Naive B cell (primary cell): ENCODE data around the gene EFTUD2. TPM values are rescaled to one million over a fixed set of nuclear protein-coding genes. Genes with fewer than 3 reads are reported as not detected.

Experiments
- ATAC-seq, 2 donors: fragments of 150-1000 bp; cut with Tn5 transposase; 2 replicates each; pipeline ENCODE4 v1.10.0; 2021; ENCODE audit warnings: low read depth in 2 of 2, mild to moderate bottlenecking in 2 of 2, moderate library complexity in 2 of 2
- DNase-seq: peaks from one replicate; pipeline ENCODE4 v3.0.0; 2022
- H3K27ac Mint-ChIP-seq, 6 donors: one replicate each; pipeline ENCODE4 v1.8.0; 2020 to 2022; ENCODE audit warnings: mild to moderate bottlenecking in 6 of 6, mixed read lengths in 6 of 6, moderate library complexity in 5 of 6, inconsistent platforms in 2 of 6
- H3K27me3 Mint-ChIP-seq, 3 donors: one replicate each; pipeline ENCODE4 v1.8.0; 2021 to 2022; ENCODE audit warnings: mixed read lengths in 3 of 3, mild to moderate bottlenecking in 1 of 3
- H3K36me3 Mint-ChIP-seq, 2 donors: one replicate each; pipeline ENCODE4 v1.8.0; 2020 to 2022; ENCODE audit warnings: mixed read lengths in 2 of 2, inconsistent platforms in 1 of 2, mild to moderate bottlenecking in 1 of 2
- H3K4me1 Mint-ChIP-seq, 3 donors: one replicate each; pipeline ENCODE4 v1.8.0; 2020 to 2022; ENCODE audit warnings: mixed read lengths in 3 of 3, inconsistent platforms in 1 of 3, mild to moderate bottlenecking in 1 of 3, moderate library complexity in 1 of 3
- H3K4me3 Mint-ChIP-seq, 8 donors: one replicate each; pipeline ENCODE4 v1.8.0; 2020 to 2022; ENCODE audit warnings: mild to moderate bottlenecking in 8 of 8, mixed read lengths in 8 of 8, moderate library complexity in 8 of 8, inconsistent platforms in 2 of 8
- H3K9me3 Mint-ChIP-seq, 7 donors: one replicate each; pipeline ENCODE4 v1.8.0; 2020 to 2022; ENCODE audit warnings: mixed read lengths in 7 of 7, mild to moderate bottlenecking in 5 of 7, inconsistent platforms in 2 of 7, moderate library complexity in 1 of 7
- polyA plus RNA-seq, 6 donors: library from polyadenylated mRNA; unstranded; fragments of 300-500 nt; fragmentation: Illumina TruSeq; gene quantifications; one replicate each; pipeline ENCODE4 v1.2.3, GENCODE V29; 2021; ENCODE audit warnings: low read depth in 6 of 6

EFTUD2 gene
- polyA plus RNA-seq, 6 donors from 2014 or later: 45.4 to 92.7 (median 66.5) TPM

DNA sequence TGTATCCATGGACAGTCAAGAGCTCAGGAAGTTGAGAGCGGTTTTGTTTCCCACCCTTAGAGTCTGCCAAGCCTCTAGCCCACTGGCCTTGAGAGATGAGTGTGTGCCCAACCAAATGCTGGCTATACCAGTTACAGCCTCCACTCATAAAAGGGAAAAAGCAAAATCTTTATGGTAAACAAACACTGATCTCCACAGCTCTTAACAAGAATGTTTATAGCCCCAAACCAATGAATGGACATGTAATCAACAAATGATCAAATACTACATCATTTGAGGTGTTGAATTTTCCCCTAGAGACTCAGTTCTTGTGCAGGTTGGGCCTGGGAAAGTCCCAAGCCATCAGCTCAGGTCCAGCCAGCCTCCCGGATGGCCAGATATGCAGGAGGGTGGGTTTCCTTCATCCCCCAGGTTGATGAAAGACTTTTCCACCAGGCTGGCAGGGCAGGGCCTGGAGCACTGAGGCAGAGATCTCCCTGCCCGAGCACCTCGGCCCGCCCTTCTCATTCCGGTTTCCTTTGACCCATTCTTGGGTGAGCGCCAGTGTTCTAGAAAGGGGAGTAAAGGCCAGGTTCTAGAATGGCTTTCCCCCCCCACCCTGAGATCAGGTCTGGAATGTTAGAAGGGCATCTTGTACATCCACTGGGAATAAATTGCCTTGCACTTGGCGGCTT lies 3.9 kb upstream of the EFTUD2 start:
- no peaks in the 10 kb centered on the region for H3K36me3 Mint-ChIP-seq
- H3K27ac Mint-ChIP-seq: peak overlapping the region in 1 of 6 donors; percentile 47
- H3K4me1 Mint-ChIP-seq: peaks cover 11 to 21% (median 19%) of the 10 kb centered on the region in 3 donors
- no peak overlapping the region for H3K4me3 Mint-ChIP-seq
- no peaks in the 10 kb centered on the region for H3K9me3 Mint-ChIP-seq
- ATAC-seq (no peak), DNase-seq (no peak)
- H3K27me3 Mint-ChIP-seq: peaks cover 7 to 28% (median 8%) of the 10 kb centered on the region in 3 donors

DNA sequence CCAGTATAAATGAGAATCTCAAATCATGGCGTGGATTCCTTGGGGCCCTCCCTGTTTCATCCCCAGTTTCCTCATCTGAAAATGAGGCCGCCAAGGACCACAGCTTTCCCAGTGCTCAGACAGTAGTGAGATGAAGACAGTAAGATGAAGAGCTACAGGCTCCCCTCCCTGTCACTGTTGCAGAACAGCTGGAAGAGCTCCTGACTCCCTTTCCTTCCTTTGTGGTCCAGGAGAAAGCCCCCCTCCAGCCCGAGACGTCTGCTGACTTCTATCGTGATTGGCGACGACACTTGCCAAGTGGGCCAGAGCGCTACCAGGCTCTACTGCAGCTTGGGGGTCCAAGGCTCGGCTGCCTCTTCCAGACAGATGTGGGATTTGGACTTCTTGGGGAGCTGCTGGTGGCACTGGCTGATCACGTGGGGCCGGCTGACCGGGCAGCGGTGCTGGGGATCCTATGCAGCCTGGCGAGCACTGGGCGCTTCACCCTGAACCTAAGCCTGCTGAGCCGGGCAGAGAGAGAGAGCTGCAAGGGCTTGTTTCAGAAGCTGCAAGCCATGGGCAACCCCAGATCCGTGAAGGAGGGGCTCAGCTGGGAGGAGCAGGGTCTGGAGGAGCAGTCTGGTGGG lies 3.0 kb upstream of the EFTUD2 start:
- Mint-ChIP-seq H3K36me3 (no peaks in the 10 kb centered on the region), H3K4me1 (peaks cover 11 to 25% (median 21%) of the 10 kb centered on the region in 3 donors), H3K27ac (peak overlapping the region in 3 of 6 donors; percentile 24 to 83 (median 64)), H3K9me3 (no peaks in the 10 kb centered on the region), H3K27me3 (peaks cover 7 to 28% (median 8%) of the 10 kb centered on the region in 3 donors), H3K4me3 (peak overlapping the region in 1 of 8 donors; percentile 96)
- DNase-seq (no peak), ATAC-seq (no peak)

DNA sequence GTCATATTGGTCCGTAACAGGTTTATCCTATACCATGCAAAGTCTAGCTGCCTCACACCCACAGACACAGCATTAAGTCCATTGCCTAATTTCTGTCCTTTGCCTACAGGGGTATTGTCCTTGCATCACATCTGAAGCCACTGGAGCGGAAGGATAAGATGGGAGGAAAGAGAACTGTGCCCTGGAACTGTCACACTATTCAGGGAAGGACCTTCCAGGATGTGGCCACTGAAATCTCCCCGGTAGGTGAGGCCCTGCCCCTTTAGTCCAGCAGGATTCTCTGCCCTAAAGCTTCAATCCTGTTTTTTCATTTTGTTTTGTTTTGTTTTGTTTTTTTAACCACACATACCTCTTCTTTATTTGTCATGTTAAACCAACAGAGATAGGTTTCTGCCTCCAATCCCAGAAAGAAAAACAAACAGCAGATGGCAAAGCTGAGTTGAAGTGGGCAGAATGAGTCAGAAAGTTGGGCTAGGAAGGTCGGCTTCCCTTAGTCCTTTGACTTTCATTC lies 2.2 kb upstream of the EFTUD2 start:
- Mint-ChIP-seq H3K27ac (peak overlapping the region in 2 of 6 donors; percentile 24 to 36), H3K4me3 (peak overlapping the region in 1 of 8 donors; percentile 96), H3K9me3 (no peaks in the 10 kb centered on the region), H3K4me1 (peaks cover 11 to 29% (median 21%) of the 10 kb centered on the region in 3 donors), H3K36me3 (no peaks in the 10 kb centered on the region), H3K27me3 (peaks cover 5 to 27% (median 7%) of the 10 kb centered on the region in 3 donors)
- ATAC-seq (no peak), DNase-seq (no peak)

DNA sequence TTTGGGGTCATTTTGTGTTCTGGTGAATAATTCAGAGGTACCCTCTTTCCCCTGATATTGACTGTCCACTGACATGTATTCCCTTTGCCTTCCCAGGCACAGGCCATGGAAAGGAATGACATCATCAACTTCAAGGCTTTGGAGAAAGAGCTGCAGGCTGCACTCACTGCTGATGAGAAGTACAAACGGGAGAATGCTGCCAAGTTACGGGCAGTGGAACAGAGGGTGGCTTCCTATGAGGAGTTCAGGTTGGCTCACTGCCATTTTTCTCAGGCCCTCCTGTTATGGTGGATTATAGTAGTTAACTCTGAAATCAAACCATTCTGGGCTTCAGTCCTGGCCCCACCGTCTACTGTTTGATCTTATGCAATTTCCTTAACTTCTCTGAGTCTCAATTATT lies 1.6 kb upstream of the EFTUD2 start:
- Mint-ChIP-seq H3K27ac (peak overlapping the region in 3 of 6 donors; percentile 6 to 100 (median 55)), H3K4me1 (peaks cover 14 to 34% (median 25%) of the 10 kb centered on the region in 3 donors), H3K4me3 (peak overlapping the region in 4 of 8 donors; percentile 16 to 98 (median 89)), H3K9me3 (no peaks in the 10 kb centered on the region), H3K36me3 (peaks cover 0 to under 1% of the 10 kb centered on the region in 2 donors), H3K27me3 (peaks cover 0 to 21% (median 7%) of the 10 kb centered on the region in 3 donors)
- ATAC-seq (no peak), DNase-seq (no peak)

DNA sequence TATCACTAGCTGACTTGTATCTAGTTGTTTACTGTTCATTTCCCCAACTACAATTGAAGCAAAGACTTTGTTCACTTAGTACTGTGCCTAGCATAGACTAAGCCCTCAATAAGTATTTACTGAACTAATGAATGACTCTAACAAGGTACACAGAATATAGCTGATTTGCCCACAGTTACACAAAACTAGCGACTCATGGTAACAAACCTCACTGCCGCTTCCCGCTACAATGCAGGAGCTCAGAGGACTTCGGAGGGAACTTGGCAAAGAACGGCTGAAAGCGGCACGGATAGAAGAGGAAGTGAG lies 524 bp downstream of the EFTUD2 start:
- Mint-ChIP-seq H3K36me3 (peaks cover 0 to 7% of the 10 kb centered on the region in 2 donors), H3K4me1 (peaks cover 22 to 45% (median 31%) of the 10 kb centered on the region in 3 donors), H3K27me3 (peaks cover 0 to 12% (median 0%) of the 10 kb centered on the region in 3 donors), H3K27ac (peak overlapping the region; percentile 99 to 100 (median 100)), H3K9me3 (no peaks in the 10 kb centered on the region), H3K4me3 (peak overlapping the region; percentile 82 to 98 (median 96))
- ATAC-seq: no peak
- DNase-seq: no peak

DNA sequence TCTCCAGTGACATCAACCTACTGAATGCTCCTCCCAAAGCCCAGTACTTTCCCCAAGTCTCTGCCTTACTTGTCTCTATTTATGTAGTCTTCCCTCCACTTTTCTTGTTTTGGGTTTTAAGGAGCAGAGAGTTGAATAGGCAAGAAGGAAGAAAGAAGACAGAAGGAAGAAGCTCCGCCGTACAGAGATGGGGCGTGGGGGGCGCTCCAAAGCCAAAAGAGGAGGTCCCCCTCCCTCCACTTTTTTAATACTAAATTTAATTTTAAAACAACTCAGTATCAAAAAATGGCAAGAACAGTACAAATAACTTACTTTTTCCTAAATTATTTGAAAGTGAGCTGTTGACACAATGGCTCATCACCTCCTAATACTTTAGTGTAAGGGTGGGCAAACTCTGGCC lies 4.6 kb downstream of the EFTUD2 start:
- Mint-ChIP-seq H3K27me3 (no peaks in the 10 kb centered on the region), H3K4me1 (peaks cover 23 to 46% (median 25%) of the 10 kb centered on the region in 3 donors), H3K4me3 (peak overlapping the region in 2 of 8 donors; percentile 12 to 57), H3K27ac (no peak overlapping the region), H3K9me3 (no peaks in the 10 kb centered on the region), H3K36me3 (peaks cover 0 to 7% of the 10 kb centered on the region in 2 donors)
- DNase-seq (no peak), ATAC-seq (no peak)

DNA sequence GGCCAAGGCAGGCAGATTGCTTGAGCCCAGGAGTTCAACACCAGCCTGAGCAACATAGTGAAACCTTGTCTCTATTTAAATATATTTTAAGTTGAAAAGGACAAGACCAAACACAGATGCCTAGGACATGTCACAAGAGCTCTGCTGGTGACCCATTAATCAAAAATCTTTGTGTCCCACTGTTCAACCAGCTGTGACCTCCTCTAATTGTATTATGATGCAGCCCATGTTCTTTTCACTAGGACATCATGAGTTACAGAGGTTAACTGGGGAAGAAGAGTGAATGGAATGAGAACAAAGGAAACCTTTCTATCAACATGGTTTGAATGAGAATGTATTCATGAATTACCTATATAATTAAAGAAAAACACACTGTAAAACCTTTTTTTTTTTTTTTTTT lies 7.0 kb downstream of the EFTUD2 start:
- peaks cover 10 to 30% (median 16%) of the 10 kb centered on the region in 3 donors for H3K4me1 Mint-ChIP-seq
- H3K9me3 Mint-ChIP-seq: no peaks in the 10 kb centered on the region
- DNase-seq (no peak), ATAC-seq (no peak)
- H3K27me3 Mint-ChIP-seq: no peaks in the 10 kb centered on the region
- no peak overlapping the region for H3K27ac Mint-ChIP-seq
- H3K36me3 Mint-ChIP-seq: peaks cover 0 to 7% of the 10 kb centered on the region in 2 donors
- H3K4me3 Mint-ChIP-seq: no peak overlapping the region

DNA sequence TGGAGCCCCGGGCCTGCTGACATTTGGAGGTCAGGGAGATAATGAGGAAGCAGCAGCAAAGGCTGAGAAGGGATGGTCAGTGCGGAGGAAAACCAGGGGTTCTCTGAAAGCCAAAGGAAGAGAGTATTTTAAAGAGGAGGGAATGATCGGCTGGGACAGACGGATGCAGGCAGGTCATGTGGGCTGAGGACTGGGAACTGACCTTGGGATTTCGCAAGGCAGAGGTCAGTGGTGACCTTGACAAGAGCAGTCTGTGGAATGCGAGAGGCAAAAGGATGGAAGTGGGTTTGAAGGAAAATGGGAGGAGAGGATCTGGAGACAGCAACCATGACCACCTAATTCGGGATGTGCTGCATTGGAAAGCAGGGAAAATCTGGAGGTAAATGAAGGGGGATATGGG lies 10.2 kb downstream of the EFTUD2 start:
- DNase-seq (no peak), ATAC-seq (no peak)
- Mint-ChIP-seq H3K4me1 (peaks cover 0 to 13% (median 4%) of the 10 kb centered on the region in 3 donors), H3K4me3 (no peak overlapping the region), H3K27me3 (no peaks in the 10 kb centered on the region), H3K9me3 (no peaks in the 10 kb centered on the region), H3K27ac (no peak overlapping the region), H3K36me3 (peaks cover 0 to 7% of the 10 kb centered on the region in 2 donors)

DNA sequence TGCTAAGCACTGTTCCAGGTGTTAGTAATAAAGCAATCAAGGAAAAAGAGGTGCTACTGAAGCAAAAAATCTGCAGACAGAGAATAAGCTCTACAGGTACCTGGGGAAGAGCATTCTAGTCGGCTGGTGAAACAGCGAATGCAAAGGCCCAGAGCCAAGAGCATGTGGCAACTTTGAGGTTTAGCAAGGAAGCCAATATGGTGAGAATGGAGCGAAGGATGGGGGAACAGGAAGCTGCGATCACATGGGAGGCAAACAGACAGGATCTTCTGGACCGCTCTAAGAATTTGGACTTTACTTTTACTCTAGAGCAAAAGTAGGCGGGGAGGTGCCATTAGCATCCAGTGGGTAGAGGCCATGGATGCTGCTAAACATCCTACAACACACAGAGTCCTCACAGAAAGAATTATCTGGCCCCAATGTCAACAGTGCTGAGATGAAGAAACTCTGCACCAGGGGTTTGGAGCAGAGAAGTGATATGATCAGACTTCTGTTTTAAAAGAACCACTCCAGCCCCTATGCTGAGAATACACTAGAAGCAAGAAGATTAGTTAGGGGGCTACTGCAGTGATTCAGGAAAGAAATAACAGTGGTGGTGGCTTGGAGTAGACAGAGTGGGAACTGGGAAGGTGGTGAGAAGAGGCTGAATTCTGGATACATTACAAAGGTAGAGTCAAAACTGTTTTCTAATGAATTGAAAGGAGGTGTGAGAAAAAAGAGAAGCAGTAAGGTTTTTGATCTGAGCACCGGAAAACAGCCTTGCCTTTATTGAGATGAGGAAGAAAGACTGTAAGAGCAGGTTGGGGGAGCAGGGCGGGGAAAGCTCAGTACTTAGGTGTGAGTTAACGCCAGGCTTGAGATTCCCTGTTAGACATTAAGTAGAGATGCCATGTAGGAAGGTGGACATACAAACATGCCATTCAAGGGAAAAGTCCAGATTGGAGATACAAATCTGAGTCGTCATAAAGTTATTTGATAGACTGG lies 11.0 kb downstream of the EFTUD2 start:
- no peak overlapping the region for H3K4me3 Mint-ChIP-seq
- no peaks in the 10 kb centered on the region for H3K9me3 Mint-ChIP-seq
- peaks cover 7 to 12% of the 10 kb centered on the region in 2 donors for H3K36me3 Mint-ChIP-seq
- H3K4me1 Mint-ChIP-seq: peaks cover 0 to 11% (median 4%) of the 10 kb centered on the region in 3 donors
- ATAC-seq: peak; percentile 38 to 52
- DNase-seq: no peak
- no peak overlapping the region for H3K27ac Mint-ChIP-seq
- H3K27me3 Mint-ChIP-seq: no peaks in the 10 kb centered on the region

DNA sequence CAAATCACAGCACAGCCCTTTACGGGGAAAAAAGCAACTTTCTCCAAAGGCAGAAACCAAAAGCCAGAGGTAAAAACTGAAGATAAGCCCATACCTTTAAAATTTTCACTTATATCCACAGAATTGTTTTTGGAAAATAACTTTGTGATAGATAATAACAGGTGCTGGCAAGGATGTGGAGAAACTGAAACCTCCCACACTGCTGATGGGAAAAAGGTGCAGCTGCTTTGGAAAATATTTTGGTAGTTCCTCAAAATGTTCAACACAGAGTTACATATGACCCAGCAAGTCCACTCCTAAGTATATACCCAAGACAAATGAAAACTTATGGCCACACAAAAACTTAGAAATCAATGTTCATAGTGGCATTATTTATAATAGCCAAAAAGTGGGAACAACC lies 12.2 kb downstream of the EFTUD2 start:
- Mint-ChIP-seq H3K36me3 (peaks cover 15 to 19% of the 10 kb centered on the region in 2 donors), H3K4me3 (peak overlapping the region in 1 of 8 donors; percentile 30), H3K27me3 (no peaks in the 10 kb centered on the region), H3K4me1 (peaks cover 0 to 10% (median 4%) of the 10 kb centered on the region in 3 donors), H3K27ac (no peak overlapping the region), H3K9me3 (no peaks in the 10 kb centered on the region)
- no peak for DNase-seq
- ATAC-seq: no peak

DNA sequence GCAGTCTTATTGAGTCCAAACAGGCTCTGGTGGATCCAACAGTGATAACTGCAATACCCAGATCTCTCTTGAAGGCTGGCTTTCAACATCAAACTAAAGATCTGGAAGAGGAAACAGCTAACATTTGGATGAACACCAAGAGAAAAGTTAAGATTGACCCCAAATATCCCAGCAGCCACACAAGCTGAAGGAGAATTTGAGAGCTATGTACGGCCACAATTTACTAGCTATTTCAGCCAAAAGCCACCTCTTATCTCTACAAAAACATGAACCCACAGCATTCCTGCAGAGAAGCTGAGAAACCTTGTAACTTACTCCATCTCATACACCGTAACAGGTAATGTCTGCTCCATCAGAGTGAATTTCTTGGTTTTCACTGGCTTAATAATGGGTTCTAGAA lies 14.3 kb downstream of the EFTUD2 start:
- no peaks in the 10 kb centered on the region for H3K27me3 Mint-ChIP-seq

DNA sequence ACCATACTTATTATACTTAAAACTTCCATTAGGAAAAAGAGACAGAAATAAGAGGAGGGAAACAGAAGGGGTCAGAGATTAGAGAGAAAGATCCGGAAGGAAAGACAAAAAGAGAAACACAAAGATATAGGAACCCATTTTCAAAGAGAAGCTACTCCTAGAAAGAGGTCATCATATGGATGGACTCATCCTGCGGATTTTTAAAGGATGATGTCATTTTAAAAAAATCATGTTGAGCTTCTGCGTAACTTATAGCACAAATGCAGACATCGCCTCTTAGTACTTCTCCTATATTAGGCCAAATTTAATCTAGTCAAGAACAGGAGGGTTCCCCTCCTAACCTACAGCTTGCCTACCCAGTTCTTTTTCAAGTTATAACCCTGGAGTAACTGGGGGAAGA lies 18.1 kb downstream of the EFTUD2 start:
- peaks cover 0 to 4% (median 0%) of the 10 kb centered on the region in 3 donors for H3K4me1 Mint-ChIP-seq
- no peak for DNase-seq

More for the DNA sequence above, 14.3 kb downstream of the EFTUD2 start:
- ATAC-seq: no peak
- Mint-ChIP-seq H3K27ac (no peak overlapping the region), H3K4me1 (peaks cover 0 to 4% (median under 1%) of the 10 kb centered on the region in 3 donors), H3K36me3 (peaks cover 21 to 25% of the 10 kb centered on the region in 2 donors), H3K9me3 (no peaks in the 10 kb centered on the region), H3K4me3 (no peak overlapping the region)
- no peak for DNase-seq

DNA sequence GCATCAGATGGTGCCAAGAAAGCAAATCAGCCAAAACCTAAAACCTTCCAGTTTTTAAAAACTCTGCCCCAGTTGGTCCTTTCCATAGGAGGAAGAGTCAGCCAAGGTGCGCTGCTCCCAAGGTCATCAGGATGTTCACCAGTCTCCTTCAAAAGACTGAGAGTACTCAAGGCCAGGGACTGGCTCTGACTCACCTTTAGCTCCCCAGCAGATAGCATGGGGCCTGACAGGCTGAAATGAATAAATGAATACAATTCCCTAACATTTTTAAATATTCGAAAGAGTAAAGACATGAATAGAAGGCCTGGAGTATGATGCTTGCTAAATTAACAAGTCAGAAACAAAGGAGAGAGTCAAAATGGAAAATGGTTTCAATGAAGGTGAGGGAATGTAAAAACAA lies 19.2 kb downstream of the EFTUD2 start:
- H3K9me3 Mint-ChIP-seq: no peaks in the 10 kb centered on the region
- H3K4me3 Mint-ChIP-seq: no peak overlapping the region
- no peaks in the 10 kb centered on the region for H3K27me3 Mint-ChIP-seq
- H3K27ac Mint-ChIP-seq: no peak overlapping the region
- peaks cover 0 to 4% (median 0%) of the 10 kb centered on the region in 3 donors for H3K4me1 Mint-ChIP-seq
- no peak for ATAC-seq
- peaks cover 26 to 30% of the 10 kb centered on the region in 2 donors for H3K36me3 Mint-ChIP-seq
- DNase-seq: no peak

More for the DNA sequence above, 18.1 kb downstream of the EFTUD2 start:
- Mint-ChIP-seq H3K36me3 (peaks cover 28 to 30% of the 10 kb centered on the region in 2 donors), H3K27me3 (no peaks in the 10 kb centered on the region), H3K27ac (peak overlapping the region in 1 of 6 donors; percentile 67), H3K4me3 (no peak overlapping the region), H3K9me3 (no peaks in the 10 kb centered on the region)
- ATAC-seq: no peak
